ENCODE results near the gene ASPG. TPM values are rescaled to one million over a fixed set of nuclear protein-coding genes. Genes with fewer than 3 reads are reported as not detected.

The ASPG gene
- total RNA-seq, 1 experiment from 2014 or later = 0.22 TPM

- ChIA-PET CTCF (no interaction called here), POLR2A (ENCODE audit: unreplicated experiment) (no interaction called here)
- H3K36me3 ChIP-seq (ENCODE audit: low read depth, low read length) = no peaks in the 10 kb centered on the region
- peaks cover 6% of the 10 kb centered on the region; the same call in 1 of the 2 replicates for H3K27me3 ChIP-seq (ENCODE audit: low read length)
- H4K20me1 ChIP-seq (ENCODE audit: low read length) = no peaks in the 10 kb centered on the region
- TF ChIP-seq CTCF (conservative IDR thresholded peaks at IDR 0.05; ENCODE audit: low read depth, low read length) (no peak), EZH2phosphoT487 (IDR thresholded peaks at IDR 0.05; ENCODE audit: borderline replicate concordance, low read length) (no peak), EZH2 (IDR thresholded peaks at IDR 0.05; ENCODE audit: low read length, unreplicated experiment) (no peak)
- ATAC-seq (no peak), DNase-seq (no peak)
- no peaks in the 10 kb centered on the region for H3K79me2 ChIP-seq (ENCODE audit: low read length)
- H3K4me2 ChIP-seq (ENCODE audit: low read length) = no peak overlapping the region
- H3K9me2 ChIP-seq (replicated peaks; ENCODE audit: low read length) = no peaks in the 10 kb centered on the region
- intact Hi-C loops (cut with micrococcal nuclease) = no loop called here
- no peak overlapping the region for H3K4me3 ChIP-seq (ENCODE audit: low read length)
- H2AFZ ChIP-seq (ENCODE audit: low read length) = no peak overlapping the region
- no peak overlapping the region for H3K27ac ChIP-seq (ENCODE audit: low read length)
- no peaks in the 10 kb centered on the region for H3F3A ChIP-seq (ENCODE audit: low read length, unreplicated experiment)
- BruUV-seq (replicated peaks) = no TSS peak
- peaks cover 17% of the 10 kb centered on the region for H3K4me1 ChIP-seq (ENCODE audit: insufficient read depth, low read length)
- no peaks in the 10 kb centered on the region for H3K9me3 ChIP-seq (ENCODE audit: low read length)
- no peak overlapping the region for H3K9ac ChIP-seq (ENCODE audit: low read length)
Measured at GRCh38 chr14:104113631-104114420, 28.3 kb downstream of the ASPG start.

- DNase-seq = no peak
- H3K9me2 ChIP-seq (replicated peaks; ENCODE audit: low read length) = no peaks in the 10 kb centered on the region
- ChIA-PET CTCF (no interaction called here), POLR2A (ENCODE audit: unreplicated experiment) (no interaction called here)
- H3K79me2 ChIP-seq (ENCODE audit: low read length) = no peaks in the 10 kb centered on the region
- H3K4me2 ChIP-seq (ENCODE audit: low read length) = no peak overlapping the region
- no peaks in the 10 kb centered on the region for H3K36me3 ChIP-seq (ENCODE audit: low read depth, low read length)
- no peak overlapping the region for H2AFZ ChIP-seq (ENCODE audit: low read length)
- no peak overlapping the region for H3K4me3 ChIP-seq (ENCODE audit: low read length)
- H3F3A ChIP-seq (ENCODE audit: low read length, unreplicated experiment) = no peaks in the 10 kb centered on the region
- H4K20me1 ChIP-seq (ENCODE audit: low read length) = no peaks in the 10 kb centered on the region
- no peak overlapping the region for H3K9ac ChIP-seq (ENCODE audit: low read length)
- no TSS peak for BruUV-seq (replicated peaks)
- TF ChIP-seq CTCF (conservative IDR thresholded peaks at IDR 0.05; ENCODE audit: low read depth, low read length) (no peak), EZH2phosphoT487 (IDR thresholded peaks at IDR 0.05; ENCODE audit: borderline replicate concordance, low read length) (no peak), EZH2 (IDR thresholded peaks at IDR 0.05; ENCODE audit: low read length, unreplicated experiment) (no peak)
- intact Hi-C loops (cut with micrococcal nuclease) = no loop called here
- H3K27ac ChIP-seq (ENCODE audit: low read length) = no peak overlapping the region
- H3K9me3 ChIP-seq (ENCODE audit: low read length) = no peaks in the 10 kb centered on the region
- peaks cover 19% of the 10 kb centered on the region for H3K4me1 ChIP-seq (ENCODE audit: insufficient read depth, low read length)
- ATAC-seq = no peak
- H3K27me3 ChIP-seq (ENCODE audit: low read length) = peaks cover 6% of the 10 kb centered on the region; the same call in 1 of the 2 replicates
Measured at GRCh38 chr14:104114421-104115130, 29.1 kb downstream of the ASPG start.

All from PC-3 (cell line).